Measurements from ENCODE around the gene CDCA5. TPM values are rescaled to one million over a fixed set of nuclear protein-coding genes. Genes with fewer than 3 reads are reported as not detected.

CDCA5 gene
- polyA plus RNA-seq, 4 donors, result 16.9 to 22.4 (median 21.1) TPM

DNA sequence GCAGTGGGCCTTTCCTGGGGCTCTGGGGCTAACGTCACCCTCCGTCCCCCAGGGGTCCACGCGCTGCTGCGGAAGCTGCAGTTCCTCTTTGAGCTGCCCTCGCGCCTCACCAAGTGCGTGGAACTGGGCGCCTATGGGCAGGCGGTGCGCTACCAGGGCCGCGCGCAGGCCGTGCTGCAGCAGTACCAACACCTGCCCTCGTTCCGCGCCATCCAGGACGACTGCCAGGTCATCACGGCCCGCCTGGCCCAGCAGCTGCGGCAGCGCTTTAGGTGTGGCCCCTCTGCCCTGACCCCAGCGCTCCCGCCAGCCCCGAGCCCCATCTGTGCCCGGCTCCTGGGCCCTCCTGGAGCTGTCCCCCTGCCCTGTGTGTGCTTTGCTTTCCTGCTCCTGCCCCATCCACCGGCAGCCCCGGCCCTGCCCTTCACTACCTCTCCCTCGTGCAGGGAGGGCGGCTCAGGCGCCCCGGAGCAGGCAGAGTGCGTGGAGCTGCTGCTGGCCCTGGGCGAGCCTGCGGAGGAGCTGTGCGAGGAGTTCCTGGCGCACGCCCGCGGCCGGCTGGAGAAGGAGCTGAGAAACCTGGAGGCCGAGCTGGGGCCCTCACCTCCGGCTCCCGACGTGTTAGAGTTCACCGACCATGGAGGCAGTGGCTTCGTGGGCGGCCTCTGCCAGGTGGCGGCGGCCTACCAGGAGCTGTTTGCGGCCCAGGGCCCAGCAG, 24.1 kb upstream of the CDCA5 start:
- DNase-seq (ENCODE audit: low read depth in 4 of 4, low spot score in 2 of 4), result no peak

DNA sequence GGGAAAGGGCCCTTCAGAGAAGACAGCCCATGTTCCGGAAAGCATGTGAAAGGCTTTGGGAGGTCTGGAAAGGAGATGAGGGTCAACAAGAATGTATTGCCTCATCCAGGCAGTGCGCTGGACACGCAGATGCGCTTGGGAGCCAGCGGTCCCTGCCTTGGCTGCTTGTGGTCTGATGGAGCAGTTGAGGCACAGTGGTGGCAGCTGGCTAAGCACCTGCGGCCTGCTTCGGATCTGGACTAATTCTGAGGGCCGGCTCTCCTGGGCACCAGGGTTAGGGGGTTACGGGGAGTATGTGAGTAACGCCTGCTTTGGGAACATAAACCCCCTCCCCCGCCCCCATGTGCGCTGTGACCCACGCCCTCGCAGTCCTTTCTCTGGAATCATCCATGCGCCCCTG, 23.2 kb upstream of the CDCA5 start:
- DNase-seq (ENCODE audit: low read depth in 4 of 4, low spot score in 2 of 4), result no peak

DNA sequence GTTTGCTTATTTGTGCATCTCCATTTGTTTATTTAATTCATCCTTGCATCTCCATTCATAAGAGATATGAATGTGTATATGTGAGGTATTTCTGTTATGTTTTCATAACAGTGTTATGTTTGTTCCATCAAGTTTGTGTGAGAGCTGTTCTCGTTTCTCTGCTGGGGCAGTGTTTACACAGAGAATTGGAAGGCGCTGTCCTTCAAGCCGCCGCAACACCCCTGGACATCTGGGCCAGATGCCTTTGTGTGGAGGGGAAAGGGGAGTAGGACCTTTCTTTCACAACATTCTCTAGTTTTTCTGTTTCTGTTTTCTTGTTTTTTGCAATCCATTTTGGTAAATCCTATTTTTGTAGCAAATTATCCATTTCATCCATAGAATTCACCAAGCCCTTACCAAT, 20.8 kb upstream of the CDCA5 start:
- DNase-seq (ENCODE audit: low read depth in 4 of 4, low spot score in 2 of 4), result no peak

DNA sequence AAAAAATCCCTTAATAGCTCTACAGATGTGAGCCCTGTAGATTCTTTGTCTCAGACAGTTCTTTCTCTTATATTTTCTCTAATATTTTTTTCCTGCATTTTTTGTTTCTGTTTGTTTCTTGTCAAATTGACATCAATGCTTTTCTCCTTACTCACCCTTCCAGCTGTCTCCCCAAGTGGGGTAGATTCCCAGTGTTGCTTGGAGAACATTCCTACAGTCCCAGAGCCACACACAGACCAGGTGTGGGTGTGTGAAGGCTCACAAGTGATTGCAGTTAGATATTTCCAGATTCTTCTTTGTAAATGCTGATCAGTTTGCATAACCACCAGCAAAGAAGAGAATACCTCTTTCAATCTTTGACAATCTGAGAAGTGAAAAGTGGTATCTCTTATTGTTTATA, 19.6 kb upstream of the CDCA5 start:
- no peak for DNase-seq (ENCODE audit: low read depth in 4 of 4, low spot score in 2 of 4)

DNA sequence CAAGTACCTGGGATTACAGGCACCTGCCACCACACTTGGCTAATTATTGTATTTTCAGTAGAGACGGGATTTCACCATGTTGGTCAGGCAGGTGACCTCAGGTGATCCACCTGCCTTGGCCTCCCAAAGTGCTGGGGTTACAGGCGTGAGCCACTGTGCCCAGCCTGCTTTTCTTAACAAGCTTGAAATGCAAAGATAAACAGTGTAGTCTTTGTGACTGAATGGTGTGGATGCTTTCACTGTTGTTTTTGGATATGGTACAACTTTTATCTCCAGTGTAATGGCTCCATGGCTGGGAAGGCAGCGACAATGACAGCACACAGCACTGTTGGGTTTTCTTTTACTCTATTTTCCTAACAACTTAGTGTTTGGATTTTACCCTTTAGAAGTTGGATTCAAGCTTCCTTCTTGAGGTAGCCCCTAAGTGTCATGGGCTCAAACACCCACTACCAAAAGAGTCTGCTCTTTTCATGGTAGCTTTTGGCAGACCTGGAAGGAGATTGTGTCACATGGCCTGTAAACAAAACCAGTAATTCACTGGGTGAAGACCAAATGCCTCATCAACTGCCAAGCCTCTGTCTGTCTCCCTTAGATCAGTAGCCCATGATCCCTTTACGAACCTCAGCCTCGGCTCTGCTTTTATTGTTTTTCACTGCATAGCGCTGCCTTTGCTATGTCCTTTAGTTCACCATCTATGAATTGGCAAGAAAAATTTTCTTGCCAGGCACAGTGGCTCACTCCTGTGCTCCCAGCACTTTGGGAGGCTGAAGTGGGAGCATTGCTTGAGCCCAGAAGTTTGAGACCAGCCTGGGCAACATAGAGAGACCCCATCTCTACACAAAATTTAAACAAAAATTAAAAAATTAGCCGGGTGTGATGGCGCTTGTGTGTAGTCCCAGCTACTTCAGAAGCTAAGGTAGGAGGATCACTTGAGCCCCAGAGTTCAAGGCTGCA, 18.6 kb upstream of the CDCA5 start:
- DNase-seq (ENCODE audit: low read depth in 4 of 4, low spot score in 2 of 4), result no peak

DNA sequence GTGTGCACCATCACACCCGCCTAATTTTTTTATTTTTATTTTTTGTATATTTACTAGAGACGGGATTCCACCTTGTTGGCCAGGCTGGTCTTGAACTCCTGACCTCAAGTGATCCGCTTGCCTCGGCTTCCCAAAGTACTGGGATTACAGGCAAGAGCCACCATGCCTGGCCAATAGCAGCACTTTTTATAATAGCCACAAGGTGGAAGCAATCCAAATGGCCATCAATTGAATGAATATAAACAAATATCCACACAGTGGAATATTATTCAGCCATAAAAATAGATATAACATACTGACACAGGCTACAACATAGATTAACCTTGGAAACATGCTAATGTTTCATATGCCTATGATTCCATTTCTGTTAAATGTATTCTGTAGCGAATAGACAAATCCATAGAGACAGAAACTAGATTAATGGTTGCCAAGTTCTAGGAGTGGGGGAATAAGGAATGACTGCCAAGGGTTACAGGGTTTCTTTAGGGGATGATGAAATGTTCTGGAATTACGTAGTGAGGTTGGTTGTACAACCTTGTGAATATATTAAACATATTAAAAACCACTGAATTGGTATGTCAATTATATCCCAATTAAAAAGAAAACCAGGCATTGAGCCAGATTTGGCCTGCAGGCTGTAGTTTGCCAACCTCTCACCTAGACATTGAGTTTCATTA, 17.0 kb upstream of the CDCA5 start:
- no peak for DNase-seq (ENCODE audit: low read depth in 4 of 4, low spot score in 2 of 4)

DNA sequence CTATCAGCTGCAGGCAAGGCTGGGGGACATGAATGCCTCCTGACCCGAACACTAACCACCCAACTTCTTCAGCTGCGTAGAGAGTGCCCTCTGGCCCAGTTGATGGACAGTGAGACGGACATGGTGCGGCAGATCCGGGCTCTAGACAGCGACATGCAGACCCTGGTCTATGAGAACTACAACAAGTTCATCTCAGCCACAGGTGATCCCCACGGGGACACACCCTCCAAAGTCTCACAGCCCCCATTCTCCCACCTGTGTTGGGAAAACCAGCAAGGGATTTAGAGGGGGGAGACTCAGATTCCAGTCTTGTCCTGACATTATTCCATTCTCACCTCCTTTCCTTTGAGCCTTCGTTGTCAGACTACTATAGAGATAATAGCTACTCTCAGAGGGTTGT, 13.1 kb upstream of the CDCA5 start:
- no peak for DNase-seq (ENCODE audit: low read depth in 4 of 4, low spot score in 2 of 4)

DNA sequence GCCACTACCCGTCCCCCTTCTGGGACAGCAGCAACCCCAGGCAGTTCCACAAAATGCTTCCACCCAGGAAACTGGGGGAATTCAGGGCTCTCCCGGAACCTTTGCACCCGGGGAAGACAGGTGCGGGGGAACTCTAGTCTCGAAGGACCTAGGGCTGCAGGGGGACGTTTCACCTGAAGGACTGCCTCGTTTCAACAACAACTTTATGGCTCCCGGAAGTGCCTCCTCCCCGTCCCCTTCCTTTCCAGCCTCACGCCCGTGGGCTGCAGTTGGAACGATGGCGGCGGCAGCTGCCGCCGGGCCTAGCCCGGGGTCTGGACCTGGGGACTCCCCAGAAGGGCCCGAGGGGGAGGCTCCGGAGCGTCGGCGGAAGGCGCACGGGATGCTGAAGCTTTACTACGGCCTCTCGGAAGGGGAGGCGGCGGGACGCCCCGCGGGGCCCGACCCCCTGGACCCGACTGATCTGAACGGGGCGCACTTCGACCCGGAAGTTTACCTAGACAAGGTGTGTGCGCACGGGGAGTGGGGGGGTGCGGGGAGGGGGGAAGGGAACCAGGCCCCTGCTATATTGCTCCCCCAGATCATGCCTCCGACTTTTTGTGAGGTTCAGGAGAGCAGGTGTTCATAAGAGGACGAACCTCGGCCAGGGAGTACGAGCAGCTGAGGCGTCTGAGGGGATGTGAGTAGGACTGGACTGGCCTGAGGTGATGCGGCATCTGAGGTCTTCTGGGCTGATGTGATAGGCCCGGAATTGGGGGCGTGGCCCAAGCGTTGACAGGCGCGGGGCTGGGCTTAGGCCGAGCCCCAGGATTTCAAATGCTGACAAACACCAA, 12.3 kb upstream of the CDCA5 start, which contains the start of gene VPS51:
Gene VPS51 (plus strand): TSS at position 241 of the 833 bp plus-strand sequence. CDS start 37 bp downstream, at position 278.
- DNase-seq (ENCODE audit: low read depth in 4 of 4, low spot score in 2 of 4), result peak in 2 of 4 donors; percentile 81 to 84

DNA sequence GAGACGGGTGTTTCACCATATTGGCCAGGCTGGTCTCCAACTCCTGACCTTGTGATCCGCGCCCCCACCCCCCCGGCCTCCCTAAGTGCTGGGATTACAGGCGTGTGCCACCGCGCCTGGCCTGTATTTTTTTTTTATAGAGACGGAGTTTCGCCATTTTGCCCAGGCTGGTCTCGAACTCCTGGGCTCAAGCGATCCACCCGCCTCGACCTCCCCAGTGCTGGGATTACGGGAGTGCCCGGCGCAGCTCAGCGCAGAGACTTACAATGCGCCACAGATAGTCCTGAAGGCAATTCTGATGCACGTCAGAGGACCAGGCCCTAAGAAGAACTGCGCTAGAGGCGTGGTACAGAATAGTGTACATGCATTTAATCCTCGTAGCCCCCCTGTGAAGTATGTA, 11.6 kb upstream of the CDCA5 start:
- DNase-seq (ENCODE audit: low read depth in 4 of 4, low spot score in 2 of 4), result no peak

DNA sequence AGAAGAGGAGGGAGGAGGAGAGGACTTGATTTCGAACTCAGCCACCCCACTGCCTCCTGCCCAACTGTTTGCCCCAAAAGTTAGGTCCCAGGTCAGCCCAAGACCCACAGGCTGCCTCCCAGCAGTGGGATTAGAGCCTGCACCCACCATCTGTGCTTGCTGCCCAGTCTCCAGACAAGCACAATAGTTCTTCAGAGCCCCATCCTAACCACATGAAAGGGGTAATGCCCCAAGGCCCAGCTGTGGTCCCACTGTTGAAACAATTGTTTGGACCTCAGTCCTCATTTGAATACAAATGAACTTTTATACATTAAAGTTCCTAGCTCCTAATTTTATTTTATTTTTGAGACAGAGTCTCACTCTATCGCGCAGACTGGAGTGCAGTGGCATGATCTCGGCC, 6.8 kb upstream of the CDCA5 start:
- DNase-seq (ENCODE audit: low read depth in 4 of 4, low spot score in 2 of 4), result no peak

DNA sequence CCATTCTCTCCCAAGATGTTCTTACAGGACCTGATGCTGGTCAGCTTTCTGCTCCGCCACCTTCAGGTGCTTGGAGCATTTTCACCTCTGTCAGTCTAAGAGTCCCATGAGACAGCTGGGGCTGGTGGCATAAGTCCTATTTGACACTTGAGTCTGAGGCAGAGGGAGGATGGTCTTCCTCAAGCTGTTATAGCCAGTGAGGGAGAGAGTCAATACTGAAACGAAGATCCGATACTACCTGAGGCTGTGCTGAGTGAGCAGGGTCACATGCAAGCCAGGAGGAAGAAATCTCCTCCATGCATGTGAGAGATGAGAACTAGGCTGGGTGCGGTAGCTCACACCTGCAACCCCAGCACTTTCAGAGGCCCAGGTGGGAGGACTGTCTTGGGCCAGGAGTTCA, 5.8 kb upstream of the CDCA5 start:
- DNase-seq (ENCODE audit: low read depth in 4 of 4, low spot score in 2 of 4), result no peak

DNA sequence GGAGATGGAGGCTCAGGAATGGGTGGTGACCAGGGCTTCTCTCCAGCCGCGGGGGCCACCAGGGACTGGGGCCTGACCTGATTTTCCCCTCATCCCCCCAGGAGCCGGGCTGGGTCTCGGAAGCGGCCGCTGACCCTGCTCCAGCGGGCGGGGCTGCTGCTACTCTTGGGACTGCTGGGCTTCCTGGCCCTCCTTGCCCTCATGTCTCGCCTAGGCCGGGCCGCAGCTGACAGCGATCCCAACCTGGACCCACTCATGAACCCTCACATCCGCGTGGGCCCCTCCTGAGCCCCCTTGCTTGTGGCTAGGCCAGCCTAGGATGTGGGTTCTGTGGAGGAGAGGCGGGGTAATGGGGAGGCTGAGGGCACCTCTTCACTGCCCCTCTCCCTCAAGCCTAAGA, 4.0 kb upstream of the CDCA5 start:
- no peak for DNase-seq (ENCODE audit: low read depth in 4 of 4, low spot score in 2 of 4)

DNA sequence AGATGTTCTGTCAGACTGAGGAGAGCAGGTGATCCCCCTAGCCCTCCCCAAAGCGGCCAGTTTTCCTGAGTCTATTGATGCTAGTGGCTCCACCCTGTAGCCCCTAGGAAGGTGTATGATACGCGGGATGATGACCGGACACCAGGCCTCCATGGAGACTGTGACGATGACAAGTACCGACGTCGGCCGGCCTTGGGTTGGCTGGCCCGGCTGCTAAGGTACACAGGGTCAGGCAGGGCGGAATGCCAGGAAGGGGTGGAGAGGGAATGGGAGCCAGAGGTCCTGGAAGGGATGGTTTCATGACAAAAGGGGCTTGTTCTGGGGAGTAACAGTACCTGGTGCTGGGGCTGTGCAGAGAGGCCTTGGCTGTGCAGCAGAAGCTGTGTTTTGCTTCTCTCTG, 3.4 kb upstream of the CDCA5 start:
- DNase-seq (ENCODE audit: low read depth in 4 of 4, low spot score in 2 of 4), result no peak

DNA sequence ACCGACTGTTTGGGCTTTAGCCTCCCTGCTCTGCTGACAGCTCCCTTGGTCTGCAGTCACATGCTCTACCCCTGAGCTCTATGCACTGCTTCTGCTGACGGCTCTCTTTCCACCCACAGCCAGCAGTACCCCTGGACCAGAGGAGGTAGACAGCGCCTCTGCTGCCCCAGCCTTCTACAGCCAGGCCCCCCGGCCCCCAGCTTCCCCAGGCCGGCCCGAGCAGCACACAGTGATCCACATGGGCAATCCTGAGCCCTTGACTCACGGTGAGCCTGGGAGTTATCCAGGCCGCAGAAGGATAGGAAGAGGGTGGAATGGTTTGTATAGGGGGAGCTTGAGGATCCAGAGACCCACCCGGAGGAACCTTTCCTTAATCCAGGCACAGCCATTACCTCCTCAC, 3.0 kb upstream of the CDCA5 start:
- no peak for DNase-seq (ENCODE audit: low read depth in 4 of 4, low spot score in 2 of 4)

DNA sequence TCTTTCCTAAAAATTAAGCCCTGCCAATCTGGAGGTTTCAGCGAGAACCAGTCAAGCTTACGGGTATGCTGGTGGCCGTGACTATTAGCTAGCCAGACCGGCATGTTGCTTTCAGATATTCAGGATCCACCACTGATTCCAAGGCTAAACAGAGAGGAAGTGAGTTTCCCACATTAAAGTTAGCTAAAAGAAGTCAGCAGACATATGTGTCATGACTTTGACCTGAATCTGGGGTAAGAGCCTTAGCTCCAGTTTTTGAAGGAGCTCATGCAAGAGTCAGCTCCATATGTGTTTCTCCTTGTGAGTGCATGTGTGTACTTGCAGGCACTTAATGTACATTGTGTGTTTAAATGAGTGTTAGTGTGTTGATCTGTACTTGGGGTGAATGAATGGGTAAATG, 1.6 kb upstream of the CDCA5 start:
- no peak for DNase-seq (ENCODE audit: low read depth in 4 of 4, low spot score in 2 of 4)

DNA sequence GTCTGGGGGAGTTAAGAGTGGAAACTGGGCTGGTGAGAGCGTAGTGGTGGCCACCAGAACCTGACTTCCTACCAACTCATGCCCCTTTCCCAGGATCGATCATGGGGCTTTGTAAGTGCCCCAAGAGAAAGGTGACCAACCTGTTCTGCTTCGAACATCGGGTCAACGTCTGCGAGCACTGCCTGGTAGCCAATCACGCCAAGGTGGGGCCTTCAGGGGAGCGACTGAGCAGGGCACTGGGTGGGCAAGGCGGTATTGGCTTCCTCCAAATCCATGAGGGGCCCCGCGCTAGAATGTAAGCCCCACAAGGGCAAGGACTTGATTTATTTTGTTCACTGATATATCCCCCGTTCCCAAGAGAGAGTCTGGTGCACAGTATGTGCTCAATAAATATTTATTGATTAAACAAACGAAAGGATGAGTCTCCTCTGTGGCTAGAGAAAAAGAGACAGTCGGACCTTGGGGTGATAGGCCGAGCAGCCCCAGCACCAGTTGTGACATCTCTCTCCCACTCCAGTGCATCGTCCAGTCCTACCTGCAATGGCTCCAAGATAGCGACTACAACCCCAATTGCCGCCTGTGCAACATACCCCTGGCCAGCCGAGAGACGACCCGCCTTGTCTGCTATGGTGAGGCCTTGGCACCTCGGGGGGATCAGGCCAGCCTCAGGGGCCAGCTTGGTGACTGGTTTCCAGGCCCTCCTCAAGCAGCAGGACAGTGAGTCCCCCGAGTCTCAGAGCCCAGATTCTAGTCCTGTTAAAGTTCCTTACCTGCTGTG, 947 bp upstream of the CDCA5 start:
- DNase-seq (ENCODE audit: low read depth in 4 of 4, low spot score in 2 of 4), result no peak

DNA sequence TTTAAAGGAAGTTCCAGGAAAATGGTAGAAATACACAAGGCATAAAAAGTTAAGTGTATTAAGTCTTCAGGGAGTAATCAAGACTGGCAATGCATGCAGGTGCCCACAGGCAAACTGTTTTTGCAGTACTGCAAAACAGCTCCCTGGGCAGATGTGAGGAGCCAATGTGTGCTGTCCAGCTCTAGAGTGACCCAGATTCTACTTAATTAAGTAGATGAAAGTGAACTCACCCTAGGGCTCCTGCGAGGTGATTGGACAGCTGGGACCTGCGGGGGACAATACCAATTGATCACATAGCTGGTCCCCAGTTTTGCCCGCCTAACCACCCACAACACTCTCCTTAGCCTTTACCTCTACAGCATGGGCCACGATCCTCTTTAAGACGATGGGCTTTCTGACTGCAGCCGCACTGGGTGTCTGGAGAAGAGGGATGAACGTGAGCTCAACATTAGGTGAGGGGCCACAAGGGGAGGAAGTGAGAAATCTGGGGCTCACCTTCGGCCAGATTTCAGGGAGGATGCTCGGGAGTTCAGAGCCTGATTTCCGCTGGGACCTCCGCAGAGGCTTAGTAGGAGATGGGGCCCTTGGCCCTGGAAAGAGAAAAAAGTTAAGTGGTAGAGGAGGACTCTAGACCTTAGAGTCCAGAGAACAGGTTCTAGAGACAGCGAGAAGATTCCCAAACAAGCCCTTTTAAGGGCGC, 556 bp downstream of the CDCA5 start:
- DNase-seq (ENCODE audit: low read depth in 4 of 4, low spot score in 2 of 4), result no peak

DNA sequence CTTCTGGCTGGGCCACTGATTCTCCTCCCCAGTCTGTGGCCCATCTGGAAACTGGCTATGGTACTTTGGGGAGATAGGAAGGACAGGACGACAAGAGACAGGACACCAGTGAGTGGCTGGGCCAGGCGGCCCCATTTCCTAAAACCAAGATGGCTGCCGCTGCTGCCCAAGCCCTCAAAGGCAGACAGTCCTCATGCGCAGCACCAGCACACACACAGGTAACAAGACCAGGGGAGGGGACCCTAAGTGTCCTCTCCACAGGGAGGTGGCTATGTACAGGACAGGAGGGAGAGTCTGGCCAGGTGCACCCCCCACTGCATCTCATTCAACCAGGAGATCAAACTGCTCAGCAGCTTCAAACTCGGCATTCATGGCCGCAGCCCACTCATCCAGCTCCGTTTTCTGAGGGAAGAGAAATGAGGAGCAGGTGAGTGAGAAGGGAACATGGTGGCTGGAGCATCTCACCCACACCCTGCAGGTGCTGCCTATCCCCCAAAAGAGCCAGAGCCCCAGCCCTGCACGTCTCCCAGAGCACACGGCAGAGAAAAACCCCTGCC, 5.0 kb downstream of the CDCA5 start:
- no peak for DNase-seq (ENCODE audit: low read depth in 4 of 4, low spot score in 2 of 4)

DNA sequence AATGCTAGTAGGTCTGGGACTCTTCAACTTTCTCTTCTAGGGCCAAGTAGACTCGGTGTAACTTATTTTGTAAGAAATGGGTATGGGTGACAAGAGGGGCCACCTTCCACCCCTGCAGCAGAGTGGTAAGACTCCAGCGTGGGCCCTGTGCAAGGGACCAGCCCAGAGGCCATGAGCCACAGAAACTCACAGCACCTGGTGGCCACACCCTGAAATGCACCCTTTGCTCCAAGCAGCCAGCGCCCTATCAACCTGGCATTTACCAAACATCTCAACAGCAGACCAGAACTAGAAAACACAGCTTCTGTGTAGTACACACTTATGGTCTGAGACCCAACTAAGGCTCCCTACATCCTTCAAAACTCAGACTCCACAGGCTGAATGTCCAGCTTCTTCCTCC, 5.7 kb downstream of the CDCA5 start:
- no peak for DNase-seq (ENCODE audit: low read depth in 4 of 4, low spot score in 2 of 4)
